ENCODE measurements around the gene NFATC4.
A peak's percentile ranks its signal among the peaks of the same experiment; 100 is the strongest.
"Not testable (repeated sequence)": the region's sequence is repeated elsewhere in the genome, so short reads cannot be mapped to it uniquely, and the experiment has no call there.

NFATC4 gene

GRCh38 chr14:24370748-24371147 is 2.8 kb downstream of the NFATC4 start:
- TF ChIP-seq CTCF (conservative IDR thresholded peaks at IDR 0.05; ENCODE audit: low read depth, low read length): no peak
- no peak overlapping the region for H3K4me3 ChIP-seq (ENCODE audit: low read depth, low read length)
- peak; percentile 22 for DNase-seq (ENCODE audit: low read depth)

DNA sequence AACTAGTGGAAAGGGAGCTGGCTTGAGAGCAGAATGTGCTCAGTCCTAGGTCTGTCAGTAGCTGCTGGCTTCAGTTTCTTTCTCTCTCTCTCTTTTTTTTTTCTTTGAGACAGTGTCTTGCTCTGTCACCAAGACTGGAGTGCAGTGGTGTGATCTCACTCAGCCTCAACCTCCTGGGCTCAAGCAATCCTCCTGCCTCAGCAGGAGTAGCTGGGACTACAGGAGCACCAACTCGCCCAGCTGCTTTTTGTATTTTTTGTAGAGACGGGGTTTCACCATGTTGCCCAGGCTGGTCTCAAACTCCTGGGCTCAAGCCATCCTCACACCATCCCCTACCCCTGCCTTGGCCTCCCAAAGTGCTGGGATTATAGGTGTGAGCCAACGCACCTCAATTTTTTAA is 3.6 kb downstream of the NFATC4 start:
- not testable (repeated sequence) for DNase-seq (ENCODE audit: low read depth); H3K4me3 ChIP-seq (ENCODE audit: low read depth, low read length)

- DNase-seq (ENCODE audit: low read depth): peak; percentile 49
- TF ChIP-seq CTCF (conservative IDR thresholded peaks at IDR 0.05; ENCODE audit: low read depth, low read length): no peak
- H3K4me3 ChIP-seq (ENCODE audit: low read depth, low read length): no peak overlapping the region
Observed at GRCh38 chr14:24372701-24373416, 4.9 kb downstream of the NFATC4 start.

GRCh38 chr14:24376448-24377070 is 8.6 kb downstream of the NFATC4 start:
- TF ChIP-seq CTCF (conservative IDR thresholded peaks at IDR 0.05; ENCODE audit: low read depth, low read length): no peak
- no peak for DNase-seq (ENCODE audit: low read depth)
- H3K4me3 ChIP-seq (ENCODE audit: low read depth, low read length): no peak overlapping the region

GRCh38 chr14:24377126-24377525 is 9.1 kb downstream of the NFATC4 start:
- no peak for DNase-seq (ENCODE audit: low read depth)
- no peak for TF ChIP-seq CTCF (conservative IDR thresholded peaks at IDR 0.05; ENCODE audit: low read depth, low read length)
- H3K4me3 ChIP-seq (ENCODE audit: low read depth, low read length): no peak overlapping the region

- DNase-seq (ENCODE audit: low read depth): no peak
- TF ChIP-seq CTCF (conservative IDR thresholded peaks at IDR 0.05; ENCODE audit: low read depth, low read length): no peak
- H3K4me3 ChIP-seq (ENCODE audit: low read depth, low read length): no peak overlapping the region
Observed at GRCh38 chr14:24377657-24378056, 9.7 kb downstream of the NFATC4 start.

DNA sequence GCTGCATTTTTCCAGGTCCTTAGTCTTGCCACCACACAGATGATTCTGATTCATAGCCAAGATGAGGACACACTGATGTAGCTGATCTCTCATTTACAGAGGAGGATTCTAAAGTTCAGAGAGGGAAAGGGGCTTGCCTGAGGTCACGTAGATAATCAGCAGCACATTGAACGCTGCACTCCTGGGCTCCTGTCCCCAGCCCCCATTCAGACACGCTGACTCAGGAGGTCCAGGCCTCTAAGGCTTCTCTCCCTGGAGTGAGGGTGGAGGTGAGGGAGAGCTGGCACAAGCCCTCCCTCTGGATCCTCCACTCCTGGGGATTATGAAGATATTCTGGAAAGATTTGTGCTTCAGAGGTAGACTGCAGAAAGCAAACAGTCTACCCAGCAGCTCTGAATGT is 10.3 kb downstream of the NFATC4 start:
- H3K4me3 ChIP-seq (ENCODE audit: low read depth, low read length): no peak overlapping the region
- no peak for DNase-seq (ENCODE audit: low read depth)
- TF ChIP-seq CTCF (conservative IDR thresholded peaks at IDR 0.05; ENCODE audit: low read depth, low read length): no peak

Measured in choroid plexus epithelial cell (primary cell).